CD4-positive, alpha-beta T cell treated with Interleukin-12 subunit alpha and Interleukin-12 subunit beta, for 1 hour (primary cell): ENCODE measurements around the gene ZP4.
"Not testable (repeated sequence)": the region's sequence is repeated elsewhere in the genome, so short reads cannot be mapped to it uniquely, and the experiment has no call there.

ENCODE experiments used
- DNase-seq: peaks from one replicate; pipeline ENCODE4 v3.0.0-alpha.2; 2020

The ZP4 gene

DNA sequence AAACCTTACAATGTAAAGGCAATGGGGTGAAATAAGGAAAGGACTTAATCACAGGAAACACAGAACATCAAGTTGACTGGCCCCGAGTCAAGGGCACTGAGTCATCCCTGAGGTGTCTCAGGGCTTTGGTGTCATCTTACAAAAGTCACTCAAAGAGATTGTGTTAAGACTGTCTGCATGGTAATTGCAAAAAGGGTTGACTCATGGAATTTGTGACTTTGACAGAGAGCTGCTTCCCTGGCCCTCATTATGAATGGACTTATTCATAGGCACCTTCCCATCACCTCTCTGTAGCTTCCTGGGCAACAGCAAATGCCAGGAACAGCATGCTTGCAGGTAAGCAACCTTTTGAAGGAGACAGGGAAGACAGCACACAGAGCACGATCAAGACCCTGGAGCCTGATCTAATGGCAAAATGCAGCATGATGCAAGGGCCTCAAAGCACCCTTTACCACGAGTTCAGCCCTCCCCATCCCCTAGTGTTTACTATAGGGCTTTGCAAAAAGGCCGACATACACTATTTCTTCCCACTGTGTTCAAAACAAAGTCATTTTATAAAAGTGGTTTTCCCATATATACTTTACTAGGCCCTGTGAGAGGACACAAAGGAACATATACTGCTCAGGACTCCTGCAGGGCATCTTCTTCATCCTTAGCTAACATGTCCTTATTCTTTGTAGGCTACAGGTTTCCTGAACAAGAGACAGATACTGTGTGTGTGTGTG lies 17.1 kb downstream of the ZP4 start:
- DNase-seq, result no peak

DNA sequence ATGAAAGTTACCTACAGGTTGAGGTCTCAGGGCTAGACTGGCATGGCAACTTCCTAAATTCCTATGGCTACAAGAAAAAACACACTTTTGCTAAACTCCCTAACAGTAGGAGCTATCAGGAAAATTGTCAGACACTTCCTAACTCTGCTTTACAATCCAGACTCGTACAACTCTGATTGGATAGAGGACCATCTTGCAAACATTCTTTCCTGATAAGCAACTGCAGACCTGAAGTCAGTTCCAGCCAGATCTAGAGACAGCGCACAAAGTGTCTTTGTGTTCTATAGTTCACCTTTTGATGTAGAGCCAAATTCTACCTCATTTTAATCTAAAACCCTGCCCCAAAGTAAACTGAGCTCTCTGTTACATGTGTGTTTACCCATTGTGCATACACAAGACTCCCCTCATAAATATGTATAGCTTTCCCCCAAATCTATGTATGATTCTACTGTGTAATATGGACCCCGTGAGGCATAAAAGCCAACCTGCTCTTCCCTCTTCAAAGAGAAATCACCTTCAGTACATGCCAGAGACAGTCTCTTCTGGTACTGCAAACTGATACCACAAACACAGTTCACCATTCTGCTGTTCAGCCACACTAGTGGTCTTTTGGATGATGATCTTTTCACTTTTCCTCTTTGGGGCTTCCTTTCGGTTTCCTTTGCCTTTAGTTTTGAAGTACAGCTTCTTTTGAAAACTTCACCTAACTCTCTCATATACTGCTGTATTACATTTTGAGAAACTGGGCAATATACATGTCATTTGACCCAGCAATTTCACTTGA lies 21.7 kb downstream of the ZP4 start:
- DNase-seq, result no peak

DNA sequence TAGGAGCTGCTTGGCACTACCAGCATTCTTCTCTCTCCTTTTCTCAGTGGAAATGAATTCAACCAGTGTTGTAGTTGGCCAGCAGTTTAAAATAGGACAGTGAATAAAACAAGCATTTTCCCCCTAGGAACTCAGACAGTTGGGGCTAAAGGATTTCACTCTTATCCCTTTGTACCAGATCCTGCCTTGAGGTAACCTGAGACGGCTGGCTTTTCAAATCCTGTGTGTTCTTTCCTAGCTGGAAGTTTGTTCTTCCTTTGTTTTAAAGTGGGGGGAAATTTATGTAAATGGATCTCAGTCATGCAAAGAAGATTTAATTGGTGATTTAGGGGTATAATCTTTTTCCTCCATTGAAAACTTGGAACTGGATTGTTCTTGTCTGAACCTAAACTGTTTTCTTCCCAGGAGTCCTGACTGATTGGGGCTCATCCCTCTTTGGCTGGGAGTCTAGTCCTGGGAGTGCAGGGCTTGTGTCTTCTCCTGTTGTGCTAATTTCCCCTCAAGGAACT lies 23.3 kb downstream of the ZP4 start:
- DNase-seq, result no peak

DNA sequence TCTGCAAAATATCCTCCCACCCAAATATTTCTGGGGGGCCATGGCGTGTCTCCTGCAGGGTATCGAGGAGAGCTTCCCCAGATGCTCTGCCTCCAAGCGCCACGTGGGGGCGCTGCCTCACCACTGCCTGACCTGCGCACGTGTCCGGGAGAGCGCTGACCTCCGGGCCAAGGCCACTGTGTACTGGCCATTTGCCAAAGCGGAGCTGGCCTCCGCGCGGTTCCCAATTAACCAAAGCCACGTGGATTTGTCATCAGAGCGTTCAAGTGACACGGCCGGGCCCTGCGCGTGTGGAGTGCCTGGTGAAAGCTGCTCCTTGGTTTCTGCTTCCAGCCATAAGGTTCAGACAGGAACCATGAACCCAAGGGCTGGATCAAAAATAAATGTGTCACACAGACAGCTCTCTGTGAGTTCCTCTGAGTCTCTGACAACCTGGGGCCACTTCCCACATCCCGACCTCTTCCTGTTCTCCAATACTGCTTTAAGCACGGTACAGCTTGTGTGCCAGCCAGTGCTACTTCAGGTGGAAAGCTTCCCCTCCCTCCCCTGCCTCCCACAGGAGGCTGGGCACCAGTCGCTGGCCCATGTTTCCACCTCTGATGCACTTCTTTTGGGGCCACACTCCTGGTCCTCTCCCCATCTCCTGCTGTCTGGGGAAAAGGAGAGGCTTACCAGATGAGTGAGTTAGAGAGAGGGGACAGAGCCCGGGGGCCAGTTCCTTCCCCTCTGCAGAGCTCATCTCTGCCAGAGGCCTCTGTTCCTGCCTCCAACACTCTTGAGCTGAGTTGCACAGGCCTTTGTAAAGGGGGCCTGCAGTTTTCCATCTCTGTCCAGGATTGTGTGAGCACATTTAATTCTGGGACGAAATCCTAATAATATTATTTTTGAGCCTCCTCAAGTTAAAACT lies 26.1 kb downstream of the ZP4 start:
- peak; percentile 2 for DNase-seq

GRCh38 chr1:237863234-237863633 lies 27.5 kb downstream of the ZP4 start:
- DNase-seq, result no peak

DNA sequence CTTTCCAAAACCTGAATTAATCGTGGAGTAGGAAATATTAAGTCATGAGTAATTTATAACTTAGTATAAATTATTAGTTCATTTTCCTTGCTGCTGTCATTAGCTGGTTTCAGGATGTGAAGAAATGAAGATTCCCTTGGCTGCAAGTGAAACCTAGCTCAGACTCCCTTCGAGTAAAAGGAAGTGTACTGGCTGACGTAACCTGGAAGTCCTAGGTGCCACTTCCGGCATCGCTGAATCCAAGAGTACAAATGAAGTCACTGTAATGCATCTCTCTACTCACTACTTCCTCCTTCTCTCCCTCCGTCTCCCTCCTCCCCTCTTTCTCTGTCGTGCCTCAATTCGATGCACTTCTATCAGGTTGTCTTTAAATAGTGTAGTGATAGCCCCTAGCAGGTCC lies 28.8 kb downstream of the ZP4 start:
- no peak for DNase-seq

DNA sequence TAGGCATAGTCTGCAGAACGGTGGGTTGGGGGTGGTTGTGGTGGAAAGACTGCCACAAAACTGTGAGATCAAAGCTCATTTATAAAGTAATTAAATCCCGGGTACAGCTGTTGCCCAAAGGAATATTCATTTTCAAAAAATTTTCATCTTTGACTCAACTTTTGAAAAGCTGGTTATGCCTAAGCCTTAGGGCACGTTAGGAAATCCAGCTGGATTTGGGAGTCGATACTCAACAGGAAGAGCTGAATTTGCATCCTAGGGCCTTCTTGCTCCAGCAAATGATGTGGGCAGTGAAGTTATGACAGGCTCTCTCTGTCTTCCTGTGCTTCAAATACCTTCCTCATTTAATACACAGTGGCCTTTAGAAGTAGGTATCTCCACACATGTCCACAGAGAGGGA lies 31.7 kb downstream of the ZP4 start:
- DNase-seq, result no peak

DNA sequence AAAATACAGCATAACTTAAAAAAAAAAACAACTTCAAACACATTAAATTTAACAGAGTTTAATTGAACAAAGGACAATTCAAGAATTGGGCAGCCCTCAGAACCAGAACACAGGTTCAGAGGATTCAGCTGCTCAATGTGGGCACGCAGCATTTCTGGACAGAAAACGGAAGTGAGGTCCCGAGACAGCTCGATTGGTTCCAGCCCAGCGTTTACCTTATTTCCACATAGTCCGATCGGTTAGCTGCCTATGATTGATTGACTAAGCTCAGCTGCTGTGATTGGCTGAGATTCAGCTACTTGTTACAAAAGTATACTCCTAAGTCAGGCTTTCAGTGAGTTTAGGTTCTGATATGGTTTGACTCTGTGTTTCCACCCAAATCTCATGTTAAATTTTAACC lies 33.3 kb downstream of the ZP4 start:
- no peak for DNase-seq

DNA sequence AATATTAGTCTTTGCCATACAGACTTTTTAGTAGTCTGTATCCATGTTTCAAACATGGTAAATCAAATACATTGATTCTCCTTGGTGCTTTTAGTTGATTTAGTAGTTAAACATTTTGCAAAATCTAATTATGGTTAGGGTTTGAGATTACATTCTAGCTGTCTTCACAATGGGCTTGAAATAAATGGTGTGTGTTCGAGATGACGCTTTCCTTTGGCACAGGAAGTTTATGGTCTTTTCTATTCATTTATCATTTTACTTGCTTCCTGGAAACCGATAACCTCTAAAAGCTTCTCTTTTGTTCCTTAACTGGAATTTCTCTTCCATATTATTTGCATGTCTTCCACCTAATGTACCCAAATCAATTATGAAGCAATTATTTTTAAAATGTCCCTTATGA lies 38.4 kb downstream of the ZP4 start:
- DNase-seq, result no peak

GRCh38 chr1:237851210-237851845 lies 39.4 kb downstream of the ZP4 start:
- peak; percentile 9 for DNase-seq

- DNase-seq, result not testable (repeated sequence)
Observed at GRCh38 chr1:237843516-237843915, 47.2 kb downstream of the ZP4 start.

DNA sequence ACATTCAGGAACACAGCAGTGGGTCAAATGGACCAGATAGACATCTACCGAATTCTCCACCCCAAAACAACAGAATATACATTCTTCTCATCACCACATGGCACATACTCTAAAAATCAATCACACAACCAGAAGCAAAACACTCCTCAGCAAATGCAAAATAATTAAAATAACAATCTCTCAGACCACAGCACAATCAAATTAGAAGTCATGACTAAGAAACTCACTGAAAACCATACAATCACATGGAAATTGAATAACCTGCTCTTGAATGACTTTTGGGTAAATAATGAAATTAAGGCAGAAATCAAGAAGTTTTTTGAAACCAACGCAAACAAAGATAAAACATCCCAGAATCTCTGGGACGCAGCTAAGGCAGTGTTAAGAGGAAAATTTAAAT lies 49.2 kb downstream of the ZP4 start:
- DNase-seq, result no peak

DNA sequence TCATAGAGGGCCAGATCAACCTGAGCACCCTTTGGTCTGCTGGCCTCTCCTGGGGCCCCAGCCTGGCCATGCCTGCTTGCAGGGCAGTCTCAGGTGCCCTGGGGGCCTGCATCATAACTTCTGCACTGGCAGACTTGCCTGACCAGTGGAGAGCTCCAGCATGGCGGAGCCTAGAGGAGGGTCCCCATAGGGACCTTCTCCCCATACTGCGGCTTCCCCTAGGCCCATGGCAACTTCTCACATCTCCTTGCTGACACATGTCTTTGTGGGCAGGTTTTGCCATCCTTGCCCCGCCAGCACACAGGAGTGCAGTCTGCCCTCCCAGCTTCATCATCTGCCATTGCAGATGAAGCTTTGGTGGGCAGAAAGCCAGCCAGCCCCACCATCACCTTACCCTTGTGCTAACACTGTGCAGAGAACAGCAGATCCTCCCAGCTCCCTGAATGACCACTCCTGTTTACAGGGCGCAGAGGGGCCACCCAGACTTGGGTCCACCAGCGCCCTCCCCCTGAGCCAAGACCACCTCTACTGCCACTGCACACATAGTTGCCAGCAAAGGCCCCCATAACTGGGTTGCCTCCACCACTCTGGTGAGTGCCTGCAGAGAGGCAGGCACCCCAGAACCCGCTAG lies 51.7 kb downstream of the ZP4 start:
- no peak for DNase-seq

DNA sequence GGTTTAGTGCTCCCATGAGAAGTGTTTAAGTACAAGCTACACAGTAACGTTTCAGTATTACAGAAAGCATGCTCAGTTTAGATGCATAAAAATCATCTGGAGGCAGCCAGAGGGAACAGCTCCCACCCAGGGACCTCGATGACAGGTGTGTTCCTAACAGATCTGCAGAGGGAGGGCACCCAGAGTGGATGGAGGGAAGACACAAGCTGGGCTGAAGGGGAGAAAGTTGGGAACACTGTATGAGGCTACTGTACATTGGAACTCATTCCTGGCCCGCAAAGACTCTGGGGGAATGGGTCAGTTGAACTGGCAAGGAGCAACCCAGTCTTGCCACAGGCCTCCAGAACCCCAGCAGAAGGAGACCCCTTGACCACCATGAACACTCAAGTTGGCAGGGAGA lies 52.4 kb downstream of the ZP4 start:
- DNase-seq, result no peak

DNA sequence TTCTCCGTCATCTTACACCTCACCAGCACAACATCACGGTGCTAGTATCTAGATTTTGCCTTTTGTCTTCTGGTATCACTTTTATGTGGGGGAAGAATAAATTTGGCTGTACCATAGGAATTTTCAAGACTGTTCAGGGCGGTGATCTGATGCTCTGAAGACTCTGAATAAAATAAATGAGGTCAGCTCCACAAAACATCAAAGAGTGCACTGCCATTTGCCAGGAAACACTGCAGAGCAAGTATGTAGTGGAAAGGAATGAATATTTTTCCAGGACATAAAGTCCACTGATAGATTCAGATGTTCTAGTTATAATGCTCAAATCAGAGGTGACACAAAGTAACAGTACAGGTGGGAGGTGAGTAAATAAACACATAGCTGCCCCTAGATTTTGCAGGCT lies 56.3 kb downstream of the ZP4 start:
- no peak for DNase-seq

- no peak for DNase-seq
Observed at GRCh38 chr1:237834048-237834447, 56.7 kb downstream of the ZP4 start.

GRCh38 chr1:237832858-237833257 lies 57.9 kb downstream of the ZP4 start:
- no peak for DNase-seq
